ENCODE measurements around the gene PFKP. TPM values are rescaled to one million over a fixed set of nuclear protein-coding genes. Genes with fewer than 3 reads are reported as not detected.

PFKP gene
- total RNA-seq, 1 donor from 2014 or later = 292 TPM

GRCh38 chr10:3141351-3142005, 74.1 kb downstream of the PFKP start:
- H3K4me3 ChIP-seq (ENCODE audit: low read depth, low read length) = no peak overlapping the region
- TF ChIP-seq CTCF (IDR thresholded peaks at IDR 0.05; ENCODE audit: insufficient read depth, low read length, poor library complexity, severe bottlenecking) = no peak
- DNase-seq (ENCODE audit: low read depth) = no peak
- H3K36me3 ChIP-seq (ENCODE audit: control insufficient read depth, insufficient read depth, low read length) = peaks cover 9% of the 10 kb centered on the region
- no peaks in the 10 kb centered on the region for H3K27me3 ChIP-seq (ENCODE audit: control insufficient read depth, insufficient read depth, low read length)

DNA sequence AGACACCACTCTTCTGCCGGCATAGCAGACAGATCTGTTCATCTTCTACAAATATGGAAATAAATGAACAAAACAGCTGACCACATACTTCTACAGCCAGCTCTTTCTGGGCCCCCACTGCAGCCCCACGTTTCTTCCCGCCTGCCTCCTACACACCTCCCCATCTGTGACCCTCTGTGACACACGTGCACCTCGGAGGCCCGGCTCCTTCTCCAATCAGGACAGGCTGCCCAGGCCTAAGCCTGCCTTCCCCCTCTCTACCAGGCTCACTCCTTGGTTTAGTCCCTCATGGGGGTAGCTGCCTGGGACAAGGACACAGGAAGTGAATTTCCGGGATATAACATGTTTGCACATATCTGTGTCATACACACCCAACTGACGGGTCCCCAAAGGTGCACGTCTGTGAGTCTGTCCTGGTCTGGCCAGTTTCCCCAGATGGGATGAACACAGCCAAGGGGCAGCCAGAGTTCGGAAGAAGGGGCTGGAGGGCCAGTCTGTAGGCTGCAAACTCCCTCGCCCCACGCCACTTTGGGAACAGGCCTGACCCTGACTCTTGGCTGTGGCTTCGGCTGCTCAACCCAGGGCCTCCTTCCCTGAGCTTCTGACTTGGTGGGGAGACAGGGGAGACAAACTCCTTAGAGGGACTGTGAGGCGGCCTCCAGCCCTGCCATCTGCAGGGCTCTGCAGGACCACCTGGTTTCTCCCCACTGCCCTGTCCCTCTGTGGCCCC, 75.0 kb downstream of the PFKP start:
- no peak for DNase-seq (ENCODE audit: low read depth)
- Histone ChIP-seq H3K4me3 (ENCODE audit: low read depth, low read length) (no peak overlapping the region), H3K27me3 (ENCODE audit: control insufficient read depth, insufficient read depth, low read length) (no peaks in the 10 kb centered on the region), H3K36me3 (ENCODE audit: control insufficient read depth, insufficient read depth, low read length) (peaks cover 9% of the 10 kb centered on the region)
- TF ChIP-seq CTCF (IDR thresholded peaks at IDR 0.05; ENCODE audit: insufficient read depth, low read length, poor library complexity, severe bottlenecking) = no peak

DNA sequence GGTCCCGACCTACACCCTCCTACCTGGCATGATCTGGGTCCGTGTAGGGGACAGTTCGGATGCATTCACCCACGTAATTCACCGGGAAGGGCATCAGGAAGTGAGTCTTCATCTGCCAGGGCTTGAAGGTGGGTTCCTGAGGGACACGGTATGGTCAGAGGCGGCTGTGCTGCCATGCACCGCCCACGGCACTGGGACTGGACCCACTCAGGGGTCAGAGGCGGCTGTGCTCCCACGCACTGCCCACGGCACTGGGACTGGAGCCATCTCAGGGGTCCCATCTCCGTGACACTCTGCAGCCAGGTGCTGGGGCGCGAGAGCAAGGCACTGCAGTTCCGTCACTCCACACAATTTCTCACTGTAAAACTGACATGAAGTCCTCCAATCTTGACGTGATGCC, 76.0 kb downstream of the PFKP start:
- TF ChIP-seq CTCF (IDR thresholded peaks at IDR 0.05; ENCODE audit: insufficient read depth, low read length, poor library complexity, severe bottlenecking) = no peak
- DNase-seq (ENCODE audit: low read depth) = no peak
- H3K27me3 ChIP-seq (ENCODE audit: control insufficient read depth, insufficient read depth, low read length) = no peaks in the 10 kb centered on the region
- no peak overlapping the region for H3K4me3 ChIP-seq (ENCODE audit: low read depth, low read length)
- peaks cover 9% of the 10 kb centered on the region for H3K36me3 ChIP-seq (ENCODE audit: control insufficient read depth, insufficient read depth, low read length)

- Histone ChIP-seq H3K4me3 (ENCODE audit: low read depth, low read length) (no peak overlapping the region), H3K36me3 (ENCODE audit: control insufficient read depth, insufficient read depth, low read length) (peaks cover 9% of the 10 kb centered on the region), H3K27me3 (ENCODE audit: control insufficient read depth, insufficient read depth, low read length) (no peaks in the 10 kb centered on the region)
- no peak for DNase-seq (ENCODE audit: low read depth)
- TF ChIP-seq CTCF (IDR thresholded peaks at IDR 0.05; ENCODE audit: insufficient read depth, low read length, poor library complexity, severe bottlenecking) = no peak
Measured at GRCh38 chr10:3143791-3144434, 76.6 kb downstream of the PFKP start.

DNA sequence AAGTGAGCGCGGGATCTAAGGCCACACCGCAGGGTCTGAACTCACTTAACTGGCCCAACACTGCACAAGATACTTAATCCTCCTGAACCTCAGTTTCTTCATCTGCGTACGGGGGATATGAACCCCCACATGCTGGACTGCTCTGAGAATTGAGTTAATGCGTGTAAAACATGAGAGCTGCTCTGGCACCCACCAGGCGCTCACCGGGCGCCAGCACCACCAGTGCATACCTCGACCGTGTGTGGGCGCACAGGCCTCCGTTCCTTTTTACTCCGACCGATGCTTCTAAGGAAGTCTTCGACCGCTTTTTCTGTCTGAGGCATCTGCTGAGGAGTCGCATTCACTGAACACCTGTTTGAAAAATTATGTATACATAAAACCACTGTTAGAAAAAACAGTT, 78.0 kb downstream of the PFKP start:
- H3K36me3 ChIP-seq (ENCODE audit: control insufficient read depth, insufficient read depth, low read length) = peaks cover 5% of the 10 kb centered on the region

More for the DNA sequence above, 78.0 kb downstream of the PFKP start:
- no peak for TF ChIP-seq CTCF (IDR thresholded peaks at IDR 0.05; ENCODE audit: insufficient read depth, low read length, poor library complexity, severe bottlenecking)
- no peak for DNase-seq (ENCODE audit: low read depth)
- Histone ChIP-seq H3K4me3 (ENCODE audit: low read depth, low read length) (no peak overlapping the region), H3K27me3 (ENCODE audit: control insufficient read depth, insufficient read depth, low read length) (no peaks in the 10 kb centered on the region)

All from kidney epithelial cell (primary cell).